ACHN (cell line): ENCODE measurements around the gene FAM161A.

ENCODE experiments used
- DNase-seq: peaks from one replicate; pipeline ENCODE4 v3.0.0-alpha.2; 2015
- in situ Hi-C: cut with HindIII; loops from 2 replicates; pipeline ENCODE4 v1.10.0; 2017; ENCODE audit warnings: low sequenced_read_pairs, low pct_ligation_motif_present, low pct_unique_long_range_greater_than_20kb

Gene FAM161A

DNA sequence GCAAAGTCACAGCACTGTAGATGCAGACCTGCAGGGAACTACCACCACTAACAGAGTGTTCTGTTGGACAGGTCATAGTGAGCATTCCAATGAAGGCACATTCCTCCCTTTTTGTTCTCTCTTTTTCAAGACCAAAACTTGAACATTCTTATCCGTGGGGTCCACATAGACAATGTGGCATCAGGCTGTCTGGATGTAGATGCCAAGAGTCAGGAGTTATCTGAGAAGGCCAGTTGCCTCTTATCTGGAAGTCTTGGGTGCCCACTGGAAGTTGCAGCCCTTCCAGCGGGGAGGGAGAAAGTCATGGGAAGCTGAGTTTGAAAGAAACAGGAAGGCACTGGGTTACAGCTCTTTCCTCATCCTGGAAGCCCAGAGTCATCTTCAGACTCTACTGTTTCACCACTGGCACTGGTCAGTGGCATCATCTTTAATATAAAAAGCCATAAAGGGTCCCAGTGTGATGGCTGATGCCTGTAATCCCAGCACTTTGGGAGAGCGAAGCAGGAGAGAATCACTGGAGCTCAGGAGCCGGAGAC lies 61.4 kb downstream of the FAM161A start:
- DNase-seq, result no peak
- in situ Hi-C loops, result no loop called here

DNA sequence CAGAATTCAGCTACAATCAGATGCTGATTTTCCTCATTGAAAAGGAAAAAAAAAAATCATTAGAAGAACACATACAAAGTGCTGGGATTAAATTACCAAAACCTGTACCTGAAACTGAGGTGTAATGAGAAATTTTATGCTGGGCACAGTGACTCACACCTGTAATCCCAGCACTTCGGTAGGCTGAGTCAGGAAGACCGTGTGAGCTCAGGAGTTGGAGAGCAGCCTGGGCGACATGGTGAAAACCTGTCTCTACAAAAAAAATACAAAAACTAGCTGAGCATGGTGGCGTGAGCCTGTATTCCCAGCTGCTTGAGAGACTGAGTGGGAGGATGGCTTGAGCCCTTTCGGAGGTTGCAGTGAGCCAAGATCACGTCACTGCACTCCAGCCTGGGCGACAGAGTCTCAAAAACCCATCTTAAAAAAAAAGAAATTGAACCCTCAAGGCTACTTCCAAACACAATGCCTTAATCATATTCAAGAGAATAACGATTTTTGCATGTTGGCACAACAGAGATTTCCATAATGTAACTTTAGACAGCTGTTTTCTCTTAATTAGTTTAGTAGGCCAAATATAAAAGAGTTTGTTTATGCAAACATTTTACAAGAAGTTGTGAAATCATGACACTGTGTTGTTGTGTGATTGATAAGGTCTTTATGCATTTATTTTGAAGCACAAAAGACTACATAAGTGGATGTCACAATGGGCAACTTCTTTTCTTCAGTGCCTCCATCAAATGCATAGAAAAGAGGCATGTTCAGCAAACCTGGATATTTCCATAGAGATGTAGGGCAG lies 63.9 kb downstream of the FAM161A start:
- in situ Hi-C loops, result no loop called here
- no peak for DNase-seq

DNA sequence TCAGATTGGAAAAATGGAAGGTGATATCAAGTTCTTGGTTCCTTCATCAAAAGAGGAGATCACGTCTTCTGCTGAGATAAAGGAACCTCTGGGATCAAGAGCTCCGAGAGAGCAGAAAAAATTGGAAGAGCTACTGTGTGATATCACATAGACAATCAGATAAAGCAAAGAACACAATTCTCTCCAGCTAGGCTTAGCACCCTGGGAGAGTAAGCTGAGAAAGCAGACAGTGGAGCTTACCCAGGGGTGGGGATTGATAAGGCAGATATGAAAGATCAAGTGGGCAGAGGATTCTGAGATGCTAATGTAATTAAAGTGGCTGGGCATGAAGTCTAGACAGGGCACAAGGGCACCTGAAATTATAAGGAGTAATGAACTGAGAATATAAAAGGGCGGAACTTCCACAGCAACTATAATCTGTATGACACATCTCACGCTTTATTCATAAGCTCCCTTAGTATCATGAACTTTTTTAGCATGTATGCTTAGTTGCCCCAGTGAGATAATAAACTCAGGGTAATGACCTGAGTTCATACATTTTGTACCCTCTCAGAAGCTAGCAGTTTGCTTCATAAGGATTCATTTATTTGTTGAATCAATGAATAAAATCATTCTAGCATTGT lies 65.8 kb downstream of the FAM161A start:
- in situ Hi-C loops, result no loop called here
- DNase-seq, result no peak

GRCh38 chr2:61786876-61787275 lies 67.0 kb downstream of the FAM161A start:
- in situ Hi-C loops, result no loop called here

GRCh38 chr2:61785583-61785982 lies 68.3 kb downstream of the FAM161A start:
- in situ Hi-C loops, result no loop called here
- DNase-seq, result no peak

More at GRCh38 chr2:61786876-61787275, 67.0 kb downstream of the FAM161A start:
- DNase-seq, result no peak

GRCh38 chr2:61784643-61785042 lies 69.2 kb downstream of the FAM161A start:
- in situ Hi-C loops, result no loop called here
- DNase-seq, result no peak

GRCh38 chr2:61775956-61776570 lies 77.8 kb downstream of the FAM161A start:
- DNase-seq, result no peak
- in situ Hi-C loops, result no loop called here
